OCI-LY7 (cell line): ENCODE results near the gene RTL10.

Experiments used
- CTCF ChIP-seq: fragments of 200-600 bp; sonication (generic); conservative IDR thresholded peaks from 2 replicates; pipeline ENCODE4 v1.5.1; 2014; ENCODE audit warnings: mild to moderate bottlenecking, antibody characterized with exemption, low read length, moderate library complexity, mixed read lengths
- EZH2phosphoT487 ChIP-seq: fragments of 200-600 bp; sonication (generic); IDR thresholded peaks from 2 replicates; pipeline ENCODE4 v1.6.1; 2018; ENCODE audit warnings: low read depth, borderline replicate concordance, mild to moderate bottlenecking, mixed run types, antibody characterized with exemption, low read length, moderate library complexity, mixed read lengths

GRCh38 chr22:19851291-19852176, 3.1 kb downstream of the RTL10 start:
- no peak for TF ChIP-seq CTCF
- no peak for TF ChIP-seq EZH2phosphoT487
